Mucosa of stomach (tissue), 1 donor: Measurements from ENCODE around the gene ADAMTS7.
"Not testable (repeated sequence)": the region's sequence is repeated elsewhere in the genome, so short reads cannot be mapped to it uniquely, and the experiment has no call there.

Experiments
- H3K27me3 ChIP-seq: one replicate; pipeline ENCODE4 v1.7.0; 2013; ENCODE audit warnings: mild to moderate bottlenecking, low read length; ENCODE audit not compliant: control insufficient read depth, insufficient read depth
- H3K36me3 ChIP-seq: one replicate; pipeline ENCODE4 v1.7.0; 2013; ENCODE audit warnings: low read length; ENCODE audit not compliant: control insufficient read depth, insufficient read depth
- H3K4me1 ChIP-seq: one replicate; pipeline ENCODE4 v1.7.0; 2013; ENCODE audit warnings: mild to moderate bottlenecking, low read length; ENCODE audit not compliant: control insufficient read depth, insufficient read depth
- H3K4me3 ChIP-seq: one replicate; pipeline ENCODE4 v1.7.0; 2013; ENCODE audit warnings: low read length
- H3K9ac ChIP-seq: one replicate; pipeline ENCODE4 v1.7.0; 2013; ENCODE audit warnings: mild to moderate bottlenecking, low read length, moderate library complexity
- H3K9me3 ChIP-seq: one replicate; pipeline ENCODE4 v1.7.0; 2013; ENCODE audit warnings: mild to moderate bottlenecking, low read length, moderate library complexity; ENCODE audit not compliant: control insufficient read depth
- donor health status: Pancreatic carcinoma.

ADAMTS7 gene

DNA sequence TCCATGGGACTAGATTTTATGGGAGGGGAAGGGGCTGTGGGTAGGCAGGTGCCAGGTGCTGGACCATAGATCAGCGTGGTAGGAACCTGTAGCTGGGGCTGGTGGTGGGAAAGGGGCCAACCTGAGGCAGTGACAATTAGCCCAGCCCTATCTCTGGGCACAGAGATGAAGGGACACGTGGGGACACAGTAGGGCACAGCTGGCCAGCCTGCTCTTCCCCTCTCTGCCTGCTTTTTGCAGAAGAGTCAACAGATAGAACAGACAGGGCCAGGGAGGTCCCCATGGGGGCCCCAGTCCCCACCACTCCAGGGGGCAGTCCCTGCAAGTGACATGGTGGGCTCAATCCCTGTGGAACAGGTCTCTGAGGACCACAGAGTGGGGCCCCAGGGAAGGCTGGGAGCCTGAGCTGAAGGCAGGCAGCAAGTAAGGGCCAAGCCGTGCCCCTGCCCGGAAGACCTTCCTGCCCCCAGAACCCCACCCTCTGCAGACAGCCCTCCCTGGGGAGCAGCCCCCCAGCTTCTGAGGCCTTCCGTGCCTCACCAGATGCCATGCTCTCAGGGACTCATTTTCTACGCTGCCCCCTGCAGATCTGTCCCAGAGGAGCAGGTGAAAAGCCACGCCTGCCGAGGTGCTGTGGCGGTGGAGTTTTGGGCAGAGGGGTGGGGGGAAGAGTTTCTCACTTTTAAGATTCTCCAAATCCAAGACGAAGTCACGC is 52.6 kb downstream of the ADAMTS7 start:
- H3K4me1 ChIP-seq, H3K4me3 ChIP-seq, H3K27me3 ChIP-seq, H3K9me3 ChIP-seq, H3K36me3 ChIP-seq, H3K9ac ChIP-seq: not testable (repeated sequence)

DNA sequence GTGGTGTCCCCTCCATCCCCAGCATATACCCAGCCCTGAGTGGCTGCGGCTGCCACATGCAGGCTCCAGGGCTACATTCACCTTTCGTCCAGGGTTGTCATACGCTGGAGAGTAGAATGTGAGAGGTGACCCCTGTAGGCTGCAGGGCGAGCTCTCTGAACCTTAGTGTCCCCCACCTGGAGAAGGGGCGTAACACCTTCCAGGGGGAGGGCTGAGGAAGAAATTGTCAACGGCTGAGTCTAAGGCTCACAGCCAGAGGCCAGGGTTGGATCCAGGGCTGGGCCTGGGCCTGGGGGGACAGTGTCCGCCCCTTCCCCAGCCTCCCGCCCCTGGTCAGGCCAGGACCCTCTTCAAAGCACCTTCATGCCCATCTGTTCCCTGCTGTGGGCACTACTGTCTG is 53.2 kb downstream of the ADAMTS7 start:
- not testable (repeated sequence) for H3K27me3 ChIP-seq, H3K4me3 ChIP-seq, H3K9me3 ChIP-seq, H3K36me3 ChIP-seq, H3K9ac ChIP-seq, H3K4me1 ChIP-seq

DNA sequence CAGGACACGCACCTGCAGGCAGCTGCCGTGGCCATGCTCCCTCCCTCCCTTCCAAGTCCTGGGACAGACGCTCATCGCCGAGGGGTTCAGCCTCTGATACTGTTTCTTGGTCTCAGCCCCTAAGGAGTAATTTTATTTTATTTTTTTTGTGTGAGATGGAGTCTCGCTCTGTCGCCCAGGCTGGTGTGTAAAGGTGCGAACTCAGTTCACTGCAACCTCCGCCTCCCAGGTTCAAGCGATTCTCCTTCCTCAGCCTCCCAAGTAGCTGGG is 53.7 kb downstream of the ADAMTS7 start:
- Histone ChIP-seq H3K9me3 (no peaks in the 10 kb centered on the region), H3K27me3 (no peaks in the 10 kb centered on the region), H3K36me3 (no peaks in the 10 kb centered on the region), H3K4me3 (no peak overlapping the region), H3K9ac (no peak overlapping the region), H3K4me1 (peaks cover 6% of the 10 kb centered on the region)

DNA sequence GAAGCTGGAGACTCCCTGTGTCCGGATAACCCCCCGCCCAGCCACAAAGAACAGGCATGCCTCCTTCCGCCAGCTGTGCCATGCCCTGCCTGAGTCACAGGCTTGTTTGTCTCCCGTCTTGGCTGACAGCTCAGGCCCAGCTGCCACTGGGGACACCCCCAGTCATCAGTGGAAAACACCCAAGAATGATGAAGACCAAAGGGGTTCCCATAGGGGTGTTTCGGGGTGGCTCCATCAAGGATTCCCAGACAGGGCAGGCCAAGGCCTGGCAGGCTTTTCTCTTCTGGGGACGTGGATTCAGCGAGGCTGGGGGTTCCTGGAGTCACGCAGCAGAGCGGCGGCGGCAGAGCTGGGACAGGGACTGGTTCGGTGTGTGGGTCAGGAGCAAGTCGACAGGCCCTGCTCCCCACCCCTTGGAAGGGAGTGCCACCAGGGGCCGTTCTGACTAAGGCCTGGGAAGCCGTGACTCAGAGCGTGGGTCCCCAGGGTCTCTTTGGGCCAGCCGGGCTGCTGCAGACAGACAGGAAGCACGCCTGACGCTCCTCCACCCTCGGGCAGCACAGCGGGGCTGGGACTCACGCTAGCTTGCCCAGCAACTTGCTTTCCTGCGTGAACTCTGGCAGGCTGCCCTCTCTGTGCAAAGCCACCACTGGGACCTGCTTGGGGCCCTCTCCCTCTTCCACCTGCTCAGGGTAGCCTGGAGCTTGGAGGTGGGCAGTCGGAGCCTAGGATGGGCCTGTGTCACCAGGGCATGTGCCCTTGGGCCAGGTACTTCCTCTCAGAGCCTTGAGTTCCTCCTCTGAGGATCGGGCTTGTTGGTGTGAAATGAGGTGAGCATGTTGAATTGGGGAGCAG is 54.3 kb downstream of the ADAMTS7 start:
- not testable (repeated sequence) for H3K27me3 ChIP-seq, H3K9ac ChIP-seq, H3K4me3 ChIP-seq, H3K36me3 ChIP-seq, H3K4me1 ChIP-seq, H3K9me3 ChIP-seq

DNA sequence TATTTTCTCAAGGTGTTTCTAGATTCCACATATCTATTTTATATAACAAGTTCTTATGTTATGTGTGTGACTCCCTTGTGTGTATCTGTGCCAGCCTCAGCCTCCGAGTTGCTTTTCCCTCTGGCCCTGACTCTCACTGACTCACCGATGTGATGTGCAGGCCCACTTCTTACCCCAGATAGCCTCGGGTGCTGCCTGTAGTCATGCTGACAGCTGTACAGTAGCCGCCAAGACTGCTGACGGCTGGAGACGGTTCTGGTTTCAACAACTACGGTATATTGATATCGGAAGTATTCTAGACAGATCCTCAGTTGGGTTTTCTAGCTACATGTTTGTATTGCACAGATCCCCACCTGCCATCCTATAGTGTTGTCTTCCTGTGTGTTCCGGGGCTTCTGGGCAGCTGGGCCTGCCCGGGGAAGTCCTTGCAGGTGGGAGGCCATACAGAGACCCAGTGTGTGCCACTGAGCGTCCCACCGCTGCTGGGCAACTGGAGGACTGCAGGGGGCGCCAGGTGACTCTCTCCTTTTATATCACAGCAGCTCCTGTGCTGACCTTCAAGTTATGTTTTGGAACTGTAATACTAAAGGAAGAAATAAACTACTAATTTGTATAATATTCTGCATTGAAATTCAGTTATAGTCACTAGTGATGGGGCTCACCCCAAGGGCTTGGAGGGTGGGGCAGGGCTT is 55.2 kb downstream of the ADAMTS7 start:
- not testable (repeated sequence) for H3K4me1 ChIP-seq, H3K9ac ChIP-seq, H3K36me3 ChIP-seq

DNA sequence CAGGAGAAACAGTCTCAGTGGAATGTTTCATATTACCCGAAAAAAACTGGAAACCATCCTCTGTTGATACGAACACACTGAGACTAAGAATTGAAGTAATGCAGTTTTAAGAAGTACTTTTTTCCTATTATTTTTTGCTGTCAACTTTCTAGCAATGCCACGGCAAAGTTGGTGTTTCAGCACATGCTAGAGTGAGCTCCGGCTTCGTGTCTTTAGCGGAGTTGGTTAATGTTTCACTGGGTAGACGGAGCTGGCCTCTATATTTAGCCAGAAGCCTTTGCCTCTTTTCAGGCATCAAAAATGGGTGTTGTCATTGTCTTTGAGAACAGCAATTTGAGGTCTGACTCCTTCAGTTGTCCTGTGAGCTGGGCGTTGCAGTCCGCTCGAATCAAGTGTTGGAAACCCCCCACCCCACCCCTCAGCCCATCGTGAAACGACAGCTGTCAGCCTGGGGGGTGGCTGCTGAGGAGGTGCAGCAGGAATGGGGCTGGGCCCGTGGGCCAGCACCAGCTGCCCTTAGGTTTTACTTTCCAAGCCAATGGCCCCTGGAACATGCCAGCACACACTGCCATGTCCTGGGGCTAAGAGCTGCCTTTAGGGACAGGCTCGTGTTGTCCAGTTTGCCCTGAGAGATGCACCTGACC is 56.5 kb downstream of the ADAMTS7 start:
- H3K4me1 ChIP-seq, H3K27me3 ChIP-seq: not testable (repeated sequence)

More for the DNA sequence above, 55.2 kb downstream of the ADAMTS7 start:
- not testable (repeated sequence) for H3K9me3 ChIP-seq, H3K4me3 ChIP-seq, H3K27me3 ChIP-seq

DNA sequence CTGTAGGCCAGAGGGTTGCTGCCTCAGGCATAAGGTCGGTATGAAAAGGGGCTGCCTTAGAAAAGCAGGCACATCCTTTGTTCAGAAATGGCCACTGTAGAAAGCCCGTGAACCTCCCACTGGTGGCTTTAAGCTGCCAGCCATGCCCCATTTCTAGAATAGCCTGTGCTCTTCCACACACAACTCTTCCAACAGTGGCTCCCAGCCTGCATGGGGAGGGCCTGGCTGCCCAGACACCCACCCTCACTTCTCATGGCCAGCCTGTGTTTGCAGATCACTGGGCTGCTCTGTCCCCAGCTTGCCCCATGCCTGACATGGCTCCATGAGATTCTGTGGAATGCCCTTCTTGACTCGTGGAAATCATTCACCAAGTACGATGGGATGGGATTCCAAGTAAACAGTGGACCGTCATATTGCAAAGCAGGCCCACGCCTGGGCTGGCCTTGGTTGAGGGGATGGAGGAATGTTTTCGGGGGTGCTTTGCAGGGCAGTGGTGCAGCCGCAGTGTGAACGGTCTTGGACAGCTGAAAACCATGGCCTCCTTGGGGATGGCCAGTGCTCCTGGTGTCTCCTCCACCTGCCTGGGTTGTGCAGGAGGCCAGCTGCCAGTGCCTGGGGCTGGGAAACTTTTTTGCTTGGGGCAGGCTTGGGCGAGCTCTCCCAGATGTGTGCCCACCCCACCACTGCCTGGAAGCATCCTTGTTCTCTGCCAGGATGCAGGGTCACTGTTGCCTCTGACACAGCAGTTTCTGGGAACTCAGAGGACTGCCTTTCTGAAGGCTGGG is 57.3 kb downstream of the ADAMTS7 start:
- H3K36me3 ChIP-seq, H3K4me1 ChIP-seq, H3K9ac ChIP-seq, H3K9me3 ChIP-seq, H3K4me3 ChIP-seq, H3K27me3 ChIP-seq: not testable (repeated sequence)

More for the DNA sequence above, 56.5 kb downstream of the ADAMTS7 start:
- H3K9me3 ChIP-seq, H3K36me3 ChIP-seq, H3K4me3 ChIP-seq, H3K9ac ChIP-seq: not testable (repeated sequence)

DNA sequence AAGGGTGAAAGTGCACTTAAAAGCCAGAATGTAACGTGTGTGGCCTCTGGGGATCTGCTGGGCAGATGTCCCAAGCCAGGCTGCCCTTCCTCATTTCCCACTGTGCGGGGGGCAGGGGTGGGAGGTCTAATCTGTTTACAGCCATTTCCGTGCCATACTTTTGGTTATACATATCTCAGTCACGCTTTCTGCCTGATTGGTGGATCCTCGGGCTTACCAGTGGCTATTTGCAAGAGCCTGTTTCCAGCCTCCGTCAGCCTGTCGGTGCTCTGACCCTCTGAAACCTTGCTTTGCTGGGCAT is 58.0 kb downstream of the ADAMTS7 start:
- H3K4me1 ChIP-seq, H3K9me3 ChIP-seq, H3K9ac ChIP-seq, H3K27me3 ChIP-seq, H3K4me3 ChIP-seq, H3K36me3 ChIP-seq: not testable (repeated sequence)

DNA sequence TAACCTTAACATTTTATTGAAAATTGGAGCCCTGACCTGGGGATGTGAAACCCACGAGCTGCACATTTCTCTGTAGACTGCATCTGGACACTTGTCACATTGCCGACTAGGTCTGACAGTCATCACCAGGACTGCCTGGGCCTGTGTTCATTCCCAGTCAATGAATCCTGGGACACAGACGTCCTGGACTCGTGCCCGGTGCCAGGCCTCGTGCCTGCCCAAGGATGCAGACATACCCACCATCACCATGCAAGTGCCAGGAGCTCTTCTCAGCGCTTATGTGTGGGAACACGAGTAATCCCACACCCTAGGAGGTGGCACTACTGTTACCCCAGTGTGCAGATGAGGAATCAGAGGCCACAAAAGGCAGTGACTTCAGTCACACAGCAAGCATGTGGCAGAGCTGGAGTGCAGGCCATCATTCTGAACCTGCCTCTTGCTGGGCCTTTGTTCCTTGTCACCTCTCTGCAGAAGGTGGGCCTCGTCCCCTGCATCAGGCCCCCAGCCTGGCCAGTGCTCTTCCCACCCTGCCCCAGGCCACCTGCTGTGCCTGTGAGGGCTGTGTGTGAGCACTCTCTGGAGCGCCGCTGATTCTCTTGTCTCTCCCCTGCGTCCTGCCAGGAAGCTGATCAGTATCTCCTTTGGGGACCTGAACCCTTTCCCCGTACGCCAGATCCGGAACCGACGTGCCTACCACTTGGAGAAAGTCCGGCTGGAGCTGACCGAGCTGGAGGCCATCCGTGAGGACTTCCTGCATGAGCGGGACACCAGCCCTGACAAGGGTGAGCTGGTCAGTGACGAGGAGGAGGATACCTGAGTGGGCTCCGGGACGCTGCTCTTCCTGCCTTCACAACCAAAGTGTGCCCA is 58.5 kb downstream of the ADAMTS7 start:
- H3K27me3 ChIP-seq, result no peaks in the 10 kb centered on the region
- H3K36me3 ChIP-seq, result no peaks in the 10 kb centered on the region
- peaks cover 6% of the 10 kb centered on the region for H3K4me1 ChIP-seq
- no peak overlapping the region for H3K4me3 ChIP-seq
- no peaks in the 10 kb centered on the region for H3K9me3 ChIP-seq
- no peak overlapping the region for H3K9ac ChIP-seq

DNA sequence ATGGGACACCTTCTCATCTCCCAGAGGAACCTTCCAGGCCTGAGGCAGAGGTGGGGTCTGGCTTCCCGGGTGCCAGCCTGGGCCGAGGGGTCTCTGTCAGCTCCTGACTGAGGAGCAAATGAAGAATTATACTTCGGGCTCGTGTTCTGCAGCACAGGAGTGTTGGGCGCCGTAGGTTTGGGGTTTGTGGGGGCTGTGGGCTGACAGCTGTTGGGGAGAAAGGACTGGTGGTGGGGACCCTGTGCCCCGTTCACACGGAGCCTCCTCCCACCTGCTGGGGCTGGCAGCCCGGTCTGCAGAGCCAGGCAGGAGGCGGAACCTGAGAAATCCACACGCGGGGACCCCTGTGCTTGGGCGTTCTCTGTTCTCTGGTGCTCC is 59.7 kb downstream of the ADAMTS7 start:
- no peak overlapping the region for H3K4me3 ChIP-seq
- H3K9me3 ChIP-seq, result no peaks in the 10 kb centered on the region
- no peak overlapping the region for H3K9ac ChIP-seq
- no peaks in the 10 kb centered on the region for H3K36me3 ChIP-seq
- H3K27me3 ChIP-seq, result no peaks in the 10 kb centered on the region
- H3K4me1 ChIP-seq, result no peaks in the 10 kb centered on the region

DNA sequence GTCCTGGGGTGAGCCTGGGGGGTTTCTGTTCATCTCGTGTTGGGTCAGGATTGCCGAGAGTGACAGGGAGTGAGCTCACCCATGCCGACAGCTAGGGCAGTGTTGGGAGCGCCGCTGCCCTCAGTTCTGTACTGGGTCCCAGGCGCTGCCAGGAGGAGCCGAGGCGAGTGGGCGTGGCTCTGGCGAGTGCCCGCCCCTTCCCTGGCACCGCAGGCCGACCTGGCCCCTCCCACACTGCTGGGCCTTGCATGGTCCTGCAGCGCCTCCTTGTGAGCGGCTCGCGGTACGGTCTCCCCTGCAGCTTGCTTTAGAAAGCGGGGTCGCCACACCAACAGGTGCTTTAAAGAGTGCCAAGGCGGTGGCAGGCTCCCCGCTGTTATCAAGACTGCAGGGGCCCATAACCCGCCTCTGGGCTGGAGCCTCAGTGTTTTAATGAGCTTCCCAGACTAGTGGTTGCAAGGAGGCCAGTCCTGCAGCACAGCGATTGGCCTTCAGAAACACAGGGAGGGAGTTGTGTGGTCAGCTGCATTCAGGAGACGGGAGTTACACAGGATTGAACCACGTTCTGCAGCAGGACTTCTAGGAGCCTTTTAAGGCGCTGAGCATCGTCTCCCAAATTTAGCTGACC is 60.2 kb downstream of the ADAMTS7 start:
- not testable (repeated sequence) for H3K36me3 ChIP-seq, H3K4me3 ChIP-seq, H3K4me1 ChIP-seq, H3K9ac ChIP-seq, H3K27me3 ChIP-seq, H3K9me3 ChIP-seq
